H1 (cell line): Measurements from ENCODE around the gene CORO1C. TPM values are rescaled to one million over a fixed set of nuclear protein-coding genes. Genes with fewer than 3 reads are reported as not detected.

Experiments
- CTCF ChIA-PET: fragments of 300-600 bp; sonication (Branson Sonifier 250); formaldehyde crosslinking; loops from one replicate; lab custom pipeline; 2021; ENCODE audit not compliant: partially characterized antibody; lab: Charles Lee
- POLR2A ChIA-PET: fragments of 300-600 bp; sonication (Branson Sonifier 250); formaldehyde crosslinking; loops from one replicate; lab custom pipeline; 2021; ENCODE audit warnings: inconsistent platforms; ENCODE audit not compliant: partially characterized antibody; lab: Charles Lee
- DNase-seq, 2 experiments: peaks; one replicate each; pipeline versions ENCODE4 v3.0.0 to v3.0.0-alpha.2; 2010 to 2022; ENCODE audit warnings: low spot score in 2 of 2, low read depth in 1 of 2, mixed read lengths in 1 of 2
- FAIRE-seq: peaks from 2 replicates; lab custom pipeline; 2011; peaks lifted over from hg19 to GRCh38; lab: Jason Lieb, UNC
- H2AFZ ChIP-seq: 2 replicates; pipeline ENCODE4 v1.8.1; 2012; ENCODE audit warnings: low read length, inconsistent platforms
- H2AK5ac ChIP-seq: 2 replicates; pipeline ENCODE4 v1.6.1; 2013; ENCODE audit warnings: low read depth, low read length
- H2BK120ac ChIP-seq: replicated peaks from 2 replicates; pipeline ENCODE3; 2013; ENCODE audit warnings: low read depth, low read length, inconsistent platforms
- H2BK12ac ChIP-seq: 2 replicates; pipeline ENCODE4 v1.6.1; 2013; ENCODE audit warnings: low read depth, low read length
- H2BK15ac ChIP-seq: 2 replicates; pipeline ENCODE4 v1.6.1; 2013; ENCODE audit warnings: low read length
- H2BK20ac ChIP-seq: 2 replicates; pipeline ENCODE4 v1.6.1; 2013; ENCODE audit warnings: low read length
- H2BK5ac ChIP-seq: 2 replicates; pipeline ENCODE4 v1.6.1; 2013; ENCODE audit warnings: low read depth, low read length
- H3K14ac ChIP-seq: 2 replicates; pipeline ENCODE4 v1.6.1; 2013; ENCODE audit warnings: inconsistent platforms; ENCODE audit not compliant: insufficient read length
- H3K18ac ChIP-seq: 2 replicates; pipeline ENCODE4 v1.6.1; 2013; ENCODE audit warnings: low read length; ENCODE audit errors: extremely low read depth
- H3K23ac ChIP-seq: 2 replicates; pipeline ENCODE4 v1.6.1; 2013; ENCODE audit warnings: inconsistent platforms; ENCODE audit not compliant: insufficient read length
- H3K23me2 ChIP-seq: 2 replicates; pipeline ENCODE4 v1.6.1; 2013; ENCODE audit warnings: low read depth, low read length
- H3K27ac ChIP-seq: 2 replicates; pipeline ENCODE4 v1.6.1; 2011; ENCODE audit warnings: low read depth, low read length, inconsistent platforms
- H3K27me3 ChIP-seq, 4 experiments: replicated peaks in 1 of 4; 1 replicate in 1 of 4; 2 replicates in 3 of 4; pipeline versions ENCODE4 v1.6.1 to v1.8.1; 2011 to 2013; ENCODE audit warnings: low read length in 3 of 4, mild to moderate bottlenecking in 3 of 4, inconsistent platforms in 2 of 4, mixed read lengths in 2 of 4, moderate library complexity in 1 of 4; ENCODE audit not compliant: control insufficient read depth in 3 of 4, insufficient read depth in 3 of 4; ENCODE audit errors: extremely low read depth in 1 of 4
- H3K36me3 ChIP-seq, 4 experiments: 2 replicates each; pipeline versions ENCODE4 v1.6.1 to v1.8.1; 2011 to 2013; ENCODE audit warnings: mild to moderate bottlenecking in 4 of 4, low read length in 3 of 4, moderate library complexity in 2 of 4, control low read depth in 1 of 4, inconsistent platforms in 1 of 4; ENCODE audit not compliant: insufficient read depth in 4 of 4, control insufficient read depth in 2 of 4
- H3K4ac ChIP-seq: replicated peaks from 2 replicates; pipeline ENCODE3; 2013; ENCODE audit warnings: low read length, low read depth, mixed read lengths, inconsistent platforms; ENCODE audit not compliant: insufficient read length
- H3K4me1 ChIP-seq, 4 experiments: replicated peaks in 1 of 4; 1 replicate in 1 of 4; 2 replicates in 3 of 4; pipeline versions ENCODE4 v1.6.1 to v1.8.1; 2011 to 2013; ENCODE audit warnings: low read length in 3 of 4, inconsistent platforms in 2 of 4, mixed read lengths in 1 of 4; ENCODE audit not compliant: insufficient read depth in 4 of 4, control insufficient read depth in 3 of 4
- H3K4me2 ChIP-seq, 2 experiments: 2 replicates each; pipeline versions ENCODE4 v1.6.1 to v1.8.1; 2011 to 2013; ENCODE audit warnings: low read depth in 2 of 2, low read length in 2 of 2, control low read depth in 1 of 2, inconsistent platforms in 1 of 2, mild to moderate bottlenecking in 1 of 2; ENCODE audit not compliant: insufficient read depth in 1 of 2
- H3K4me3 ChIP-seq, 4 experiments: fragments of 200-600, 300-600 bp in 1 of 4; sonication (generic), shearing (Covaris generic), sonication (Bioruptor Twin) in 1 of 4; 2 replicates each; pipeline versions ENCODE4 v1.5.1 to v1.8.1; 2011 to 2016; ENCODE audit warnings: low read length in 4 of 4, low read depth in 3 of 4, control low read depth in 2 of 4, inconsistent platforms in 2 of 4, mild to moderate bottlenecking in 2 of 4, mixed read lengths in 1 of 4, moderate library complexity in 1 of 4; ENCODE audit not compliant: insufficient read depth in 2 of 4; ENCODE audit errors: extremely low read depth in 1 of 4
- H3K56ac ChIP-seq: replicated peaks from 2 replicates; pipeline ENCODE3; 2013; ENCODE audit warnings: low read depth, mild to moderate bottlenecking, mixed read lengths, low read length, inconsistent platforms; ENCODE audit not compliant: insufficient read length
- H3K79me1 ChIP-seq: 2 replicates; pipeline ENCODE4 v1.6.1; 2013; ENCODE audit warnings: low read depth, low read length, control low read depth
- H3K79me2 ChIP-seq, 2 experiments: 2 replicates each; pipeline versions ENCODE4 v1.6.1 to v1.8.1; 2012 to 2013; ENCODE audit warnings: low read length in 2 of 2, mild to moderate bottlenecking in 2 of 2, inconsistent platforms in 1 of 2; ENCODE audit not compliant: insufficient read depth in 2 of 2, control insufficient read depth in 1 of 2
- H3K9ac ChIP-seq, 4 experiments: replicated peaks in 1 of 4; 1 replicate in 1 of 4; 2 replicates in 3 of 4; pipeline versions ENCODE4 v1.6.1 to v1.8.1; 2011 to 2013; ENCODE audit warnings: low read depth in 3 of 4, low read length in 3 of 4, control low read depth in 2 of 4, mild to moderate bottlenecking in 2 of 4, moderate library complexity in 2 of 4, inconsistent platforms in 1 of 4; ENCODE audit errors: extremely low read depth in 1 of 4
- H3K9me3 ChIP-seq, 2 experiments: 2 replicates each; pipeline versions ENCODE4 v1.6.1 to v1.8.1; 2012 to 2013; ENCODE audit warnings: mild to moderate bottlenecking in 2 of 2, moderate library complexity in 2 of 2, control low read depth in 1 of 2, inconsistent platforms in 1 of 2, low read depth in 1 of 2, low read length in 1 of 2, mixed read lengths in 1 of 2; ENCODE audit not compliant: insufficient read depth in 2 of 2
- H4K20me1 ChIP-seq, 2 experiments: replicated peaks in 1 of 2; 2 replicates each; pipeline versions ENCODE3 to v1.8.1; 2011 to 2013; ENCODE audit warnings: inconsistent platforms in 2 of 2, low read length in 2 of 2, mild to moderate bottlenecking in 1 of 2; ENCODE audit not compliant: insufficient read depth in 2 of 2, control insufficient read depth in 1 of 2
- H4K5ac ChIP-seq: 2 replicates; pipeline ENCODE4 v1.6.1; 2013; ENCODE audit warnings: low read length, low read depth, mixed read lengths, inconsistent platforms; ENCODE audit not compliant: insufficient read length
- H4K8ac ChIP-seq: 2 replicates; pipeline ENCODE4 v1.8.0; 2013; ENCODE audit warnings: mild to moderate bottlenecking, moderate library complexity, low read length, inconsistent platforms; ENCODE audit not compliant: insufficient read depth; ENCODE audit errors: extremely low read depth
- H4K91ac ChIP-seq: replicated peaks from 2 replicates; pipeline ENCODE3; 2013; ENCODE audit warnings: low read length, mixed read lengths, inconsistent platforms; ENCODE audit not compliant: insufficient read length
- GABPA ChIP-seq: IDR thresholded peaks from 2 replicates; pipeline ENCODE4 v1.6.1; 2011; ENCODE audit warnings: mild to moderate bottlenecking, low read length, moderate library complexity, borderline replicate concordance; ENCODE audit not compliant: insufficient read depth
- WGBS, 2 experiments: shearing (Covaris generic) in 1 of 2; methylation state at CpG; one replicate each; pipeline versions ENCODE4 v1.1.6 to v1.1.7; 2013 to 2015; ENCODE audit warnings: low lambda C conversion rate in 2 of 2, mixed read lengths in 2 of 2, inconsistent platforms in 1 of 2, low coverage in 1 of 2, missing lambda C conversion rate in 1 of 2; ENCODE audit not compliant: insufficient replicate concordance in 2 of 2, insufficient coverage in 1 of 2, insufficient read length in 1 of 2; ENCODE audit errors: extremely low coverage in 1 of 2, missing lambda C conversion rate in 1 of 2; 5-methylcytosine and 5-hydroxymethylcytosine counted together
- polyA plus RNA-seq, 7 experiments: library from polyadenylated mRNA; depleted of rRNA in 3 of 7; stranded (reverse) in 5 of 7; unstranded in 2 of 7; fragments of >200 nt in 5 of 7; fragments of 200-250 nt in 2 of 7; gene quantifications; 1 replicate in 5 of 7; 2 replicates in 1 of 7; 4 replicates in 1 of 7; pipeline versions ENCODE4 v1.2.1 to v1.2.3, GENCODE V29; 2011 to 2013; ENCODE audit warnings: missing spikeins in 2 of 7, mixed read lengths in 2 of 7
- total RNA-seq: library from RNA; stranded (reverse); fragmentation: NEBNext Ultra II Directional; extraction: Animal tissue kit (Norgen Biotek cat#: 25700); gene quantifications from 2 replicates; pipeline ENCODE4 v1.2.1, GENCODE V29; 2021

The CORO1C gene
- total and polyA plus RNA-seq, 2 of the 8 experiments (the other 6 are each of a cell fraction or from before 2014, with no cell fraction given) = 72.7 to 120 TPM

- no peak overlapping the region for H2BK15ac ChIP-seq
- no peak overlapping the region for H2AFZ ChIP-seq
- ChIA-PET POLR2A (interaction anchor here (0.6 to 3.8 kb wide), 6 partner anchors 22 to 53 kb away, joined by 3 to 29 read pairs (median 3); no protein-coding TSS in a partner anchor), CTCF (interaction anchor here (0.6 to 4.5 kb wide), 12 partner anchors 24 to 159 kb away, joined by 3 to 41 read pairs (median 4); no protein-coding TSS in a partner anchor)
- H3K4me2 ChIP-seq = no peak overlapping the region
- no peak overlapping the region for H3K27ac ChIP-seq
- TF ChIP-seq GABPA = no peak
- H3K36me3 ChIP-seq = no peaks in the 10 kb centered on the region
- H2BK5ac ChIP-seq = no peak overlapping the region
- H3K4me1 ChIP-seq = peaks cover 9 to 26% (median 14%) of the 10 kb centered on the region in 4 experiments
- H3K23me2 ChIP-seq = no peaks in the 10 kb centered on the region
- peaks cover 2 to 3% of the 10 kb centered on the region in 2 experiments for H4K20me1 ChIP-seq
- DNase-seq (no peak), FAIRE-seq (no peak)
- H3K14ac ChIP-seq = no peak overlapping the region
- no peak overlapping the region for H4K8ac ChIP-seq
- peaks cover 8% of the 10 kb centered on the region for H3K79me1 ChIP-seq
- no peak overlapping the region for H2BK12ac ChIP-seq
- no peak overlapping the region for H2AK5ac ChIP-seq
- no peak overlapping the region for H4K5ac ChIP-seq
- H4K91ac ChIP-seq = no peak overlapping the region
- no peak overlapping the region for H3K9ac ChIP-seq
- no peak overlapping the region for H2BK120ac ChIP-seq
- H2BK20ac ChIP-seq = no peak overlapping the region
- WGBS, 2 experiments = 69% methylated on average over 7 of the region's 7 CpGs; no CpG with 5 or more reads in 1 of the 2 experiments
- no peak overlapping the region for H3K23ac ChIP-seq
- H3K4ac ChIP-seq = no peak overlapping the region
- peaks cover 0 to 55% of the 10 kb centered on the region in 2 experiments; a peak in 2 of 4 replicates for H3K79me2 ChIP-seq
- no peak overlapping the region for H3K4me3 ChIP-seq
- no peaks in the 10 kb centered on the region for H3K9me3 ChIP-seq
- no peak overlapping the region for H3K18ac ChIP-seq
- no peaks in the 10 kb centered on the region for H3K27me3 ChIP-seq
- H3K56ac ChIP-seq = no peak overlapping the region
Observed at GRCh38 chr12:108689314-108690190, 41.8 kb downstream of the CORO1C start.
